Common myeloid progenitor, CD34-positive (primary cell): ENCODE measurements around the gene LPP.

Source experiments
- CTCF ChIA-PET: fragments of 350-600 bp; sonication (Branson Sonifier 250); formaldehyde crosslinking; loops from one replicate; lab custom pipeline; 2021; ENCODE audit warnings: antibody characterized with exemption; lab: Charles Lee
- POLR2A ChIA-PET: fragments of 350-600 bp; sonication (Branson Sonifier 250); formaldehyde crosslinking; loops from one replicate; lab custom pipeline; 2021; ENCODE audit warnings: antibody characterized with exemption; lab: Charles Lee
- DNase-seq, 3 donors: peaks; one replicate each; pipeline versions ENCODE4 v3.0.0 to v3.0.0-alpha.2; 2013
- H3K27ac ChIP-seq, 2 experiments: 1 replicate in 1 of 2; 2 replicates in 1 of 2; pipeline ENCODE4 v1.7.0; 2013; ENCODE audit warnings: inconsistent platforms in 2 of 2, low read length in 2 of 2, mild to moderate bottlenecking in 2 of 2, low read depth in 1 of 2, moderate library complexity in 1 of 2; ENCODE audit not compliant: severe bottlenecking in 2 of 2, insufficient read depth in 1 of 2, poor library complexity in 1 of 2
- H3K27me3 ChIP-seq, 5 experiments: replicated peaks in 2 of 5; 1 replicate in 3 of 5; 2 replicates in 2 of 5; pipeline versions ENCODE4 v1.6.1 to v1.7.0; 2013; ENCODE audit warnings: low read length in 4 of 5, mild to moderate bottlenecking in 2 of 5, moderate library complexity in 2 of 5, inconsistent platforms in 1 of 5; ENCODE audit not compliant: insufficient read depth in 5 of 5, control insufficient read depth in 4 of 5
- H3K36me3 ChIP-seq, 4 experiments: 1 replicate in 2 of 4; 2 replicates in 2 of 4; pipeline versions ENCODE4 v1.6.1 to v1.7.0; 2013; ENCODE audit warnings: low read length in 3 of 4, control low read depth in 1 of 4, mild to moderate bottlenecking in 1 of 4; ENCODE audit not compliant: control insufficient read depth in 4 of 4, insufficient read depth in 4 of 4
- H3K4me1 ChIP-seq, 4 experiments: 1 replicate in 3 of 4; 2 replicates in 1 of 4; pipeline versions ENCODE4 v1.6.1 to v1.7.1; 2013; ENCODE audit warnings: low read length in 3 of 4, mild to moderate bottlenecking in 3 of 4, control low read depth in 1 of 4, inconsistent platforms in 1 of 4, moderate library complexity in 1 of 4; ENCODE audit not compliant: control insufficient read depth in 4 of 4, insufficient read depth in 4 of 4; ENCODE audit errors: control extremely low read depth in 1 of 4
- H3K4me3 ChIP-seq, 7 experiments: 1 replicate in 4 of 7; 2 replicates in 3 of 7; pipeline versions ENCODE4 v1.5.1 to v1.7.0; 2013; ENCODE audit warnings: mild to moderate bottlenecking in 7 of 7, low read length in 6 of 7, moderate library complexity in 6 of 7, inconsistent platforms in 2 of 7, low read depth in 2 of 7, control low read depth in 1 of 7; ENCODE audit not compliant: insufficient read depth in 4 of 7, control insufficient read depth in 1 of 7; ENCODE audit errors: extremely low read depth in 1 of 7
- H3K9me3 ChIP-seq, 5 experiments: 1 replicate in 4 of 5; 2 replicates in 1 of 5; pipeline versions ENCODE4 v1.6.1 to v1.7.1; 2013; ENCODE audit warnings: low read length in 4 of 5, mild to moderate bottlenecking in 2 of 5, inconsistent platforms in 1 of 5, low read depth in 1 of 5, moderate library complexity in 1 of 5; ENCODE audit not compliant: control insufficient read depth in 4 of 5, insufficient read depth in 2 of 5; ENCODE audit errors: control extremely low read depth in 1 of 5
- WGBS: methylation state at CpG from one replicate; pipeline ENCODE4 v1.1.5; 2013; ENCODE audit not compliant: insufficient coverage; 5-methylcytosine and 5-hydroxymethylcytosine counted together

LPP gene

GRCh38 chr3:188180114-188180513 lies 26.2 kb downstream of the LPP start:
- Histone ChIP-seq H3K4me3 (no peak overlapping the region), H3K36me3 (peaks cover 0 to 8% (median 0%) of the 10 kb centered on the region in 4 experiments), H3K27me3 (no peaks in the 10 kb centered on the region), H3K27ac (no peak overlapping the region), H3K4me1 (peaks cover 0 to 2% (median 0%) of the 10 kb centered on the region in 4 experiments), H3K9me3 (no peaks in the 10 kb centered on the region)
- no peak for DNase-seq
- ChIA-PET POLR2A (no interaction called here), CTCF (no interaction called here)
- 100% methylated on average over 7 of the region's 7 CpGs for WGBS

DNA sequence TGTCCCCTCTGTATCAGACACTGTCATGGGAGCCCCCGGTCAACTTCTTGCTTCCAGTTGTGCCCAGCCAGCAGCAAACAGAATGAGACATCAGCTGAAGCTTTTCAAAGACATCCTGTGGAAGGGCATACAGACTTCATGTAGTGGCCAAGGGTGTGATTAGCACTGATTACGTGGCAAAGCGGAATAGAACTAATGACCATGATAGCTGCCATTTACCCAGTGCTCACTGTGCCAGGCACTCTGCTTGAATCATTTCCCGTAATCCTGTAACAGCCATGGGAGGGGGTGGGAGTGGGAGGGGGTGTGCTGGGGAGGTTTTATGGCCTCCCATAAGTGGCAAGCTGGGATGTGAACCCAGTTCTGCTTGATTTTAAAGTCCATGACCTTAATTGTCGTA lies 29.5 kb downstream of the LPP start:
- 98% methylated on average over 4 of the region's 5 CpGs for WGBS
- DNase-seq: no peak
- H3K27ac ChIP-seq: no peak overlapping the region
- ChIA-PET POLR2A (no interaction called here), CTCF (interaction anchor here (0.9 to 1.2 kb wide), 6 partner anchors 8 to 771 kb away, joined by 3 to 4 read pairs (median 3); no protein-coding TSS in a partner anchor)
- no peaks in the 10 kb centered on the region for H3K9me3 ChIP-seq
- H3K4me3 ChIP-seq: no peak overlapping the region
- H3K4me1 ChIP-seq: peaks cover 4 to 21% (median 14%) of the 10 kb centered on the region in 4 experiments
- H3K36me3 ChIP-seq: peaks cover 0 to 7% (median 0%) of the 10 kb centered on the region in 4 experiments
- no peaks in the 10 kb centered on the region for H3K27me3 ChIP-seq

DNA sequence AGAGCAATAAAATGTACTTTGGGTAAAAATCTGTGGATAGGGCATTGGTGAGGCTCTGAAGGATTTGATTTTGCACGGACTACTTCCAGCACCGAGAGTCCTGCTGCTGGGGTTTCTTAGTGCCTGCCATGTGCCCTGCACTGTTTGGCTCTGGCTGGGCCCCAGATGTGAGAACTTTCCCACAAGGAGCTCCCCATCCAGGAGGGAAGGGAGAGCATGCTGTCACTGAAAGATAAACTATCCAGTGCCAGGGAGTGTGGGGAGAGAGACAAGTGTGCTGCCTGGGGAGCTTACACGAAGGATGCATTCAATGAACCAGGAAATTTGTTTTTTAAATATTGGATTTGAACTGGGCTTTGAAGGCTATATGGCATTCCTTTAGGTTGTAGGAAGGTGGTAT lies 30.2 kb downstream of the LPP start:
- POLR2A ChIA-PET: no interaction called here
- no peak overlapping the region for H3K27ac ChIP-seq
- CTCF ChIA-PET: interaction anchor here (1.0 to 1.1 kb wide), 2 partner anchors 14 to 770 kb away, joined by 3 to 4 read pairs; no protein-coding TSS in a partner anchor
- no peaks in the 10 kb centered on the region for H3K9me3 ChIP-seq
- DNase-seq: no peak
- H3K4me3 ChIP-seq: no peak overlapping the region
- H3K4me1 ChIP-seq: peaks cover 4 to 21% (median 14%) of the 10 kb centered on the region in 4 experiments
- 100% methylated on average over 3 of the region's 3 CpGs for WGBS
- H3K27me3 ChIP-seq: no peaks in the 10 kb centered on the region
- peaks cover 0 to 5% (median 0%) of the 10 kb centered on the region in 4 experiments for H3K36me3 ChIP-seq

- no peak overlapping the region for H3K27ac ChIP-seq
- H3K4me1 ChIP-seq: peaks cover 4 to 21% (median 14%) of the 10 kb centered on the region in 4 experiments
- CTCF ChIA-PET: interaction anchor here (1.0 kb wide), 1 partner anchor 770 kb away, joined by 3 read pairs; no protein-coding TSS in a partner anchor
- H3K9me3 ChIP-seq: no peaks in the 10 kb centered on the region
- DNase-seq: no peak
- H3K4me3 ChIP-seq: no peak overlapping the region
- H3K36me3 ChIP-seq: peaks cover 0 to 5% (median 0%) of the 10 kb centered on the region in 4 experiments
- POLR2A ChIA-PET: no interaction called here
- no peaks in the 10 kb centered on the region for H3K27me3 ChIP-seq
- WGBS: 100% methylated on average over 3 of the region's 3 CpGs
Measured at GRCh38 chr3:188184649-188185048, 30.7 kb downstream of the LPP start.

- peaks cover 4 to 21% (median 14%) of the 10 kb centered on the region in 4 experiments for H3K4me1 ChIP-seq
- no peaks in the 10 kb centered on the region for H3K27me3 ChIP-seq
- H3K27ac ChIP-seq: no peak overlapping the region
- ChIA-PET POLR2A (no interaction called here), CTCF (interaction anchor here (0.6 kb wide), 1 partner anchor 26 kb away, joined by 3 read pairs; no protein-coding TSS in a partner anchor)
- WGBS: 13% methylated on average over 2 of the region's 7 CpGs
- H3K9me3 ChIP-seq: no peaks in the 10 kb centered on the region
- no peaks in the 10 kb centered on the region for H3K36me3 ChIP-seq
- peak overlapping the region in 1 of 7 experiments; percentile 4 for H3K4me3 ChIP-seq
- peak; percentile 14 to 64 (median 55) for DNase-seq
Measured at GRCh38 chr3:188185717-188186251, 31.8 kb downstream of the LPP start.

- POLR2A ChIA-PET: no interaction called here
- H3K27me3 ChIP-seq: no peaks in the 10 kb centered on the region
- CTCF ChIA-PET: no interaction called here
- no peaks in the 10 kb centered on the region for H3K9me3 ChIP-seq
- no peak overlapping the region for H3K27ac ChIP-seq
- peak; percentile 28 to 61 (median 61) for DNase-seq
- no peak overlapping the region for H3K4me3 ChIP-seq
- H3K4me1 ChIP-seq: peaks cover 4 to 21% (median 14%) of the 10 kb centered on the region in 4 experiments
- peaks cover 0 to 5% (median 0%) of the 10 kb centered on the region in 4 experiments for H3K36me3 ChIP-seq
- no CpG with 5 or more reads among the region's 2 CpGs for WGBS
Measured at GRCh38 chr3:188187053-188187452, 33.1 kb downstream of the LPP start.

- Histone ChIP-seq H3K27ac (no peak overlapping the region), H3K27me3 (no peaks in the 10 kb centered on the region), H3K4me1 (peaks cover 4 to 21% (median 14%) of the 10 kb centered on the region in 4 experiments), H3K4me3 (no peak overlapping the region), H3K9me3 (no peaks in the 10 kb centered on the region), H3K36me3 (peaks cover 0 to 5% (median under 1%) of the 10 kb centered on the region in 4 experiments)
- CTCF ChIA-PET: no interaction called here
- no peak for DNase-seq
- POLR2A ChIA-PET: no interaction called here
Measured at GRCh38 chr3:188188911-188189310, 35.0 kb downstream of the LPP start.
